SK-N-SH (cell line): ENCODE data around the gene LMO4. TPM values are rescaled to one million over a fixed set of nuclear protein-coding genes. Genes with fewer than 3 reads are reported as not detected.

ENCODE experiments used
- CTCF ChIA-PET: fragments of 300-600, 350-600 bp; formaldehyde crosslinking; extraction: SDS; loops from one replicate; lab custom pipeline; 2021; lab: Yijun Ruan, JAX
- POLR2A ChIA-PET: fragments of 350-600 bp; sonication (Branson Sonifier 250); formaldehyde crosslinking; extraction: SDS; loops from one replicate; lab custom pipeline; 2020; ENCODE audit warnings: antibody characterized with exemption, inconsistent platforms; lab: Yijun Ruan, JAX
- DNase-seq: peaks from one replicate; pipeline ENCODE4 v3.0.0; 2012
- H2AFZ ChIP-seq: fragments of 200-600 bp; sonication (generic); 2 replicates; pipeline ENCODE4 v1.8.1; 2016; ENCODE audit warnings: antibody characterized with exemption, mild to moderate bottlenecking, low read depth
- H3F3A ChIP-seq: fragments of 200-600 bp; sonication (generic); replicated peaks from 2 replicates; pipeline ENCODE3; 2016; ENCODE audit warnings: antibody characterized with exemption, mild to moderate bottlenecking; ENCODE audit not compliant: insufficient read depth
- H3K27ac ChIP-seq, 2 experiments: fragments of 200-500 bp in 1 of 2; fragments of 200-600 bp in 1 of 2; sonication (Bioruptor generic) in 1 of 2; sonication (generic), shearing (Covaris generic) in 1 of 2; 2 replicates each; pipeline versions ENCODE4 v1.5.1 to v1.6.1; 2014 to 2016; ENCODE audit warnings: low read depth in 2 of 2, inconsistent platforms in 1 of 2, low read length in 1 of 2, mild to moderate bottlenecking in 1 of 2, mixed read lengths in 1 of 2
- H3K27me3 ChIP-seq: fragments of 200-600 bp; sonication (generic), shearing (Covaris generic); 2 replicates; pipeline ENCODE4 v1.6.1; 2016; ENCODE audit warnings: mixed run types; ENCODE audit not compliant: insufficient read depth
- H3K36me3 ChIP-seq, 2 experiments: fragments of 200-500 bp in 1 of 2; fragments of 200-600 bp in 1 of 2; sonication (Bioruptor generic) in 1 of 2; sonication (generic) in 1 of 2; replicated peaks in 1 of 2; 2 replicates each; pipeline versions ENCODE3 to v1.5.1; 2014 to 2016; ENCODE audit warnings: low read length in 1 of 2, mild to moderate bottlenecking in 1 of 2; ENCODE audit not compliant: insufficient read depth in 2 of 2, control insufficient read depth in 1 of 2
- H3K4me1 ChIP-seq, 2 experiments: fragments of 200-500 bp in 1 of 2; fragments of 200-600 bp in 1 of 2; sonication (Bioruptor generic) in 1 of 2; sonication (generic), shearing (Covaris generic) in 1 of 2; 2 replicates each; pipeline versions ENCODE4 v1.5.1 to v1.6.1; 2014 to 2016; ENCODE audit warnings: low read depth in 1 of 2, low read length in 1 of 2, mixed run types in 1 of 2; ENCODE audit not compliant: insufficient read depth in 2 of 2, control insufficient read depth in 1 of 2
- H3K4me2 ChIP-seq: fragments of 200-600 bp; sonication (generic), shearing (Covaris generic); 2 replicates; pipeline ENCODE4 v1.6.1; 2017; ENCODE audit warnings: mixed run types
- H3K4me3 ChIP-seq, 2 experiments: fragments of 200-500 bp in 1 of 2; fragments of 200-600 bp in 1 of 2; sonication (Bioruptor generic) in 1 of 2; sonication (generic), shearing (Covaris generic) in 1 of 2; 2 replicates each; pipeline versions ENCODE4 v1.5.1 to v1.8.1; 2014 to 2016; ENCODE audit warnings: low read depth in 2 of 2, inconsistent platforms in 1 of 2, low read length in 1 of 2, mild to moderate bottlenecking in 1 of 2, mixed read lengths in 1 of 2, moderate library complexity in 1 of 2
- H3K79me2 ChIP-seq: fragments of 200-600 bp; sonication (generic); 2 replicates; pipeline ENCODE4 v1.8.1; 2017; ENCODE audit warnings: mild to moderate bottlenecking; ENCODE audit not compliant: insufficient read depth
- H3K9ac ChIP-seq: fragments of 200-600 bp; sonication (generic); 2 replicates; pipeline ENCODE4 v1.6.1; 2017; ENCODE audit warnings: mixed run types
- H3K9me2 ChIP-seq: fragments of 200-600 bp; sonication (generic); 2 replicates; pipeline ENCODE4 v1.6.1; 2017; ENCODE audit warnings: mixed run types
- H3K9me3 ChIP-seq: fragments of 200-600 bp; sonication (generic); 2 replicates; pipeline ENCODE4 v1.6.1; 2017; ENCODE audit warnings: mixed run types, mild to moderate bottlenecking, moderate library complexity
- H4K20me1 ChIP-seq: fragments of 200-600 bp; sonication (generic); 2 replicates; pipeline ENCODE4 v1.6.1; 2017; ENCODE audit warnings: mild to moderate bottlenecking, mixed run types; ENCODE audit not compliant: insufficient read depth
- FOSL2 ChIP-seq: IDR thresholded peaks from 2 replicates; pipeline ENCODE4 v1.4.0; 2012; ENCODE audit warnings: low read depth, mild to moderate bottlenecking, moderate library complexity, borderline replicate concordance
- JUND ChIP-seq: IDR thresholded peaks from 2 replicates; pipeline ENCODE4 v1.4.0; 2012
- MAX ChIP-seq: IDR thresholded peaks from 2 replicates; pipeline ENCODE4 v1.4.0; 2012; ENCODE audit warnings: low read depth
- MEF2A ChIP-seq: IDR thresholded peaks from 2 replicates; pipeline ENCODE4 v1.4.0; 2012; ENCODE audit warnings: low read depth, borderline replicate concordance
- PBX3 ChIP-seq: IDR thresholded peaks from 2 replicates; pipeline ENCODE4; 2012
- USF1 ChIP-seq: IDR thresholded peaks from 2 replicates; pipeline ENCODE4 v1.4.0; 2012; ENCODE audit warnings: low read depth, borderline replicate concordance
- USF2 ChIP-seq: fragments of 150-350 bp; IDR thresholded peaks from 2 replicates; pipeline ENCODE4 v1.6.1; 2017; ENCODE audit warnings: antibody characterized with exemption, low read length, low read depth, borderline replicate concordance
- YY1 ChIP-seq: IDR thresholded peaks from 2 replicates; pipeline ENCODE4 v1.4.0; 2012; ENCODE audit warnings: low read depth, mild to moderate bottlenecking
- WGBS: methylation state at CpG from one replicate; pipeline ENCODE4 v1.1.6; 2017; ENCODE audit warnings: low lambda C conversion rate; 5-methylcytosine and 5-hydroxymethylcytosine counted together
- polyA plus RNA-seq, 3 experiments: library from polyadenylated mRNA; depleted of rRNA; stranded (reverse); fragments of >200 nt; gene quantifications; 2 replicates each; pipeline ENCODE4 v1.2.3, GENCODE V29; 2012

LMO4 gene
- polyA plus RNA-seq, 1 of the 3 experiments (the other 2 are of a cell fraction), result 64.7 TPM

- TF ChIP-seq USF1, result no peak
- TF ChIP-seq MAX, result no peak
Measured at GRCh38 chr1:87325982-87326738, 2.5 kb upstream of the LMO4 start (continued).

- WGBS, result 46% methylated on average over 12 of the region's 27 CpGs
- H3K9me3 ChIP-seq, result no peaks in the 10 kb centered on the region
- H3K27me3 ChIP-seq, result no peaks in the 10 kb centered on the region
- peak overlapping the region; percentile 86 for H3K4me2 ChIP-seq
- H3K79me2 ChIP-seq, result peaks cover 38% of the 10 kb centered on the region
- CTCF ChIA-PET, result interaction anchor here (0.6 to 2.1 kb wide), 7 partner anchors 11 to 751 kb away, joined by 3 to 8 read pairs (median 3); no protein-coding TSS in a partner anchor
- peaks cover 4% of the 10 kb centered on the region; the same call in 1 of the 2 replicates for H4K20me1 ChIP-seq
- no peaks in the 10 kb centered on the region for H3K9me2 ChIP-seq
- DNase-seq, result no peak
- TF ChIP-seq PBX3, result peak; percentile 54
- TF ChIP-seq MEF2A, result no peak
- peak; percentile 16; the same call in 1 of the 2 replicates for TF ChIP-seq YY1
- no peak for TF ChIP-seq USF2
- TF ChIP-seq JUND, result no peak
- no peak for TF ChIP-seq FOSL2
- H3F3A ChIP-seq, result peaks cover 13% of the 10 kb centered on the region
- H3K4me1 ChIP-seq, result peaks cover 0 to 7% of the 10 kb centered on the region in 2 experiments; a peak in 2 of 4 replicates
- peak overlapping the region; percentile 67 to 72 for H3K4me3 ChIP-seq
- peaks cover 0 to 3% of the 10 kb centered on the region in 2 experiments for H3K36me3 ChIP-seq
- peak overlapping the region; percentile 68 for H3K9ac ChIP-seq
- peak overlapping the region; percentile 62 to 78 for H3K27ac ChIP-seq
- H2AFZ ChIP-seq, result peak overlapping the region; percentile 71
- POLR2A ChIA-PET, result no interaction called here
Measured at GRCh38 chr1:87327376-87328271, 1.1 kb upstream of the LMO4 start.
